Head of caudate nucleus (tissue), 42 donors: Measurements from ENCODE around the gene PATE3.

ENCODE experiments used
- DNase-seq, 42 donors: peaks; one replicate each; pipeline versions ENCODE4 v3.0.0 to v3.0.0-alpha.2; 2020 to 2021; ENCODE audit warnings: mixed read lengths in 7 of 42
- intact Hi-C: fragments of 100-400 bp; cut with DNase I; formaldehyde crosslinking; loops from one replicate; pipeline ENCODE4 v1.15.0; 2022

Gene PATE3, protein sequence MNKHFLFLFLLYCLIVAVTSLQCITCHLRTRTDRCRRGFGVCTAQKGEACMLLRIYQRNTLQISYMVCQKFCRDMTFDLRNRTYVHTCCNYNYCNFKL

DNA sequence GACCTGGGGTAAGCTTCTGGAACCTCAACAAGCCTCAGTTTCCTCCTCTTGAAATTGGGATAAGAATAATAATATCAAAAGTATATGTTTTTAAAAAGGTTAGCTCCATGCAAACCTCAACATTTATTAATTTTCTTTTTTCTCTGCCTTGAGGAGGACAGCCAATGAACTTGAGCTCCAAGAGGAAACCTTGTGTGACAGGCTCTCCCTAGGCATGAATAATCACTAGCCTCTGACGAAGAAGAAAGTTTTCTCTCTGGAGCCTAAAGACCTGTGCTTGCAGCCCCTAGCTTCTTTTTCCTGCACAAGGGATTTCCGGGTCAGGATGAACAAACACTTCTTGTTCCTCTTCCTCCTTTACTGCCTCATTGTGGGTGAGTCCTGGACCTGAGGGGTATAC is at the start of gene PATE3:
PATE3 (plus strand) TSS at position 301 of the 400 bp plus-strand sequence; CDS start at position 326, 25 bp downstream.
- no peak for DNase-seq
- intact Hi-C loops = no loop called here

DNA sequence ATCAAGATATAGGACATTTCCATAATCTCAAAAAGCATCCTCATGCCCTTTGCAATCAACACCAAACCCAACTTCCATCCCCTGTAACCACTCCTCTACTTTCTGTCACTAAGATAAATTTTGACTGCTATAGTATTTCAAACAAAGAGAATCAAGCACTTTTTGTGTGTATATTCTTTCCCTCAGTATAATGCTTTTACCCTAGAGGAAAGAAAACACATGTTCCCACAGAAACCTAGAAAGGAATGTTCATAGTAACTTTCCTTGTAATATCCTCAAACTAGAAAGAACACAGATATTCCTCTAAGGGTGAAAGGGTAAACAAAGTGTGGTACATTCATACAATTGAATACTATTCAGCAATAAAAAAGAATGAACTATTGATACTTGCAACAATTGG is 47.3 kb upstream of the PATE3 start:
- intact Hi-C loops = no loop called here
- no peak for DNase-seq

DNA sequence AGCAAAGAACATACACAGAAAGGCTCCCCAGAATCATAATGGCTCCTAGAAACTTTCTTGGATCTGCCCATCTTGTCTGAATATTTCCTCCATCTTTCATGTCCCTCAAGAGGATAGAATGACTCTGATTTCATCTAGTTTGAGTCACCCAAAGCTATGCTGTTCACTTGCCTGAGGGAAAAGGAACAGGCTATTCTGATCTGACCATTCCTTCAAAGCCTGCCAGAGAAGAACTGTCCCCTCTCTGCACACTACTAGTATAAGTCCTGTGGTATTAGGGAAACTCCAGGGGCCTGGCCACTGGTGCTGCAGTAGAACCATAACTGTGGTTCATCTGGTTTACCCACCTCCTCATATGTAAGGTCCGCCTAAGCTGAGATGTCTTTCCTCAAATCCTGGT is 44.2 kb upstream of the PATE3 start:
- no peak for DNase-seq
- intact Hi-C loops = no loop called here

DNA sequence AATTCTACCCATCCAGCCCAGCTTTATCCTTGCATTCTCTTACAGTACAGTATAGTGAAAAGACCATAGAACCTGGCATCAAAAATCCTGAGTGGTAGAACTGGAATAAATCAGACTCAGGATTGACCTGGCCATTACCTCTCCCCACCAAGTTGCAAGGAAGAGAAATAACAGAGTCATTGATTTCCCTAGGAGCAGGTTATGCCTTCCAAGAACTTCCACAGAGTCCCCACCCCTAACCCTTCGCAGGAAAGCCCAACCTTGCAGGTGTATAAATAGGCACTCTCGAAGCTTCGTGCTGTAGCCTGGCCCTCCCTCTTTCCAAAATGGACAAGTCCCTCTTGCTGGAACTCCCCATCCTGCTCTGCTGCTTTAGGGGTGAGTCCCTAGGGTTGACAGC is 41.9 kb upstream of the PATE3 start, which contains the start of gene PATE1:
PATE1 (plus strand) TSS at position 301 of the 400 bp plus-strand sequence; CDS start at position 327, 26 bp downstream.
- intact Hi-C loops = no loop called here

DNA sequence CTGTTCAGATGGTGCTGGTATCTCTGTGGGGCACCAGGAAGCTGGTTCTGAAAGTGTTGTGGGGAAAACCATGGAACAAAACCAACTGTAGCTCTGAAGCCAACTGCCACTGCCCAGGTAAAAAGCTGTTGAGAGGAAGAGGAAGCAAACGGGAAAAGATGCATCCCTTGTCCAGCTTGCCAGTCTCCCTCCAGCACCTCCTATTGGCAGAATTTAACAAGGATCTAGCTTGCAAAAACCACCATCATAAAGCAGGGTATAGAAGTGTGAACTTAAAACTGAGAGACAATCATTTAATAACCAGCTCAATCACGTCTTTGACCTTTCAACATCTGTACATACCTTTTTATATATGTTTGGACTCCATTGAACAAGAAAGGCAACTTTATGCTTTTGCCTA is 37.3 kb upstream of the PATE3 start:
- intact Hi-C loops = no loop called here
- DNase-seq = no peak

More for the DNA sequence above, 41.9 kb upstream of the PATE3 start, which contains the start of gene PATE1:
- no peak for DNase-seq

DNA sequence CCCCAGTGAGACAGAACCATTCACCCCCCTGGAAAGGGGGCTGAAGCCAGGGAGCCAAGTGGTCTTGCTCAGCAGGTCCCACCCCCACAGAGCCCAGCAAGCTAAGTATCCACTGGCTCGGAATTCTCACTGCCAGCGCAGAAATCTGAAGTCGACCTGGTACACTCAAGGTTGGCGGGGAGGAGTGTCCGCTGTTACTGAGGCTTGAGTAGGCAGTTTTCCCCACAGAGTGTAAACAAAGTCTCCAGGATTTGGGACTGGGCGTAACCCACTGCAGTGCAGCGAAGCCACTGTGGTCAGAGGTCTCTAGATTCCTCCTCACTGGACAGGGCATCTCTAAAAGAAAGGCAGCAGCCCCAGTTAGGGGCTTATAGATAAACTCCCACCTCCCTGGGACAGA is 31.9 kb upstream of the PATE3 start:
- intact Hi-C loops = no loop called here
- DNase-seq = no peak

DNA sequence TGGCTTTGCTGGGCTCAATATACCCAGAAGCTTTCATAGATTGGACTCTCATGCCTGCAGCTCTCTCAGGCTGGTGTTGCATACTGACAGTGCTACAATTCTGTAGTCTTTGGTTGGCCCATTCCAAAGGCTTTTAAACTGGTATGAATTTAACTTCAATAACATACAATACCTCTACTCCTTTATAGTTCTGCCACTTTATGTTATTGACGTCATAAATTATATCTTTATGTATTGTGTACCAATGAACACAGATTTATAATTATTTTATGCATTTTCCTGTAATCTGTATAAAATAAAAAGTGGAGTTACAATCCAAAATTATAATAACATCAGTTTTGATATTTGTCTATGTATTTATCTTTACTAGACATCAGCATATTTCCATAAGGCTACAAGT is 25.5 kb upstream of the PATE3 start:
- intact Hi-C loops = no loop called here
- no peak for DNase-seq

DNA sequence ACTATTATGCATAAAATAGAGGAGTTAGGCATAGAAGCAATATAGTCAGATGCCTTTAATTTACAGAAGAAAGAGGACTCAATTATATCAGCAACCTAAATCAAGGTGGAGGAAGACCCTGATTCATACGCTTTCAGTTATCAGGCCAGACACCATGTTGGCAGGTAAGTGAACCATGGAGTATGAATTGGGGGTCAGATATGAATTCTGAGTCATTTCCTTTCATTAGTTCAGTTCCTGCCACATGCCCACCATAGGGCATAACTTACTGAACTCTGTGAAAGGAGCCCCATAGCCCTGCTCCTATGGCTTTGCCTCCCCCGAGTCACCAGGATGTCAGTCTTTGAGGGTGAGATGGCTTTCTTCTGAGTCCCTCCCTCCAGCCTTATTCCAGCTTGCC is 24.4 kb upstream of the PATE3 start:
- intact Hi-C loops = no loop called here
- DNase-seq = no peak

DNA sequence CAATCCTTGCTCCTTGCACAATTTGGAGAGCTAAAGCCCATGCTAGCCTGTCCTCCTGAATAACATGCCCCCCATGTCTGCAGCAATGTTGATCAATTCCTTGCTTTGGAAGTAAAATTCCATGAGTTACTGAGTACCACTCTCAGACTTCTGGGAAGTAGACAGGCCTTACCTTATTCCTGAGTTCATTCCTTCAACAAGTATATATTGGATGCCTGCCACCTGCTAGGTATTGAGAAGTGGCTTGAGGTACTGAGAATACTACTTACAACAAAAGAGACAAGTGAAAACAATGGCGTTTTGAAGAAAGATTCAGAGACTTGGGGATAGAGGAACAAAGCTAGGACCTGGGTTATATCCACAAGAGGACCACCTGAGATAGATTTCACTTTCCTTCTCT is 21.7 kb upstream of the PATE3 start:
- no peak for DNase-seq
- intact Hi-C loops = no loop called here

DNA sequence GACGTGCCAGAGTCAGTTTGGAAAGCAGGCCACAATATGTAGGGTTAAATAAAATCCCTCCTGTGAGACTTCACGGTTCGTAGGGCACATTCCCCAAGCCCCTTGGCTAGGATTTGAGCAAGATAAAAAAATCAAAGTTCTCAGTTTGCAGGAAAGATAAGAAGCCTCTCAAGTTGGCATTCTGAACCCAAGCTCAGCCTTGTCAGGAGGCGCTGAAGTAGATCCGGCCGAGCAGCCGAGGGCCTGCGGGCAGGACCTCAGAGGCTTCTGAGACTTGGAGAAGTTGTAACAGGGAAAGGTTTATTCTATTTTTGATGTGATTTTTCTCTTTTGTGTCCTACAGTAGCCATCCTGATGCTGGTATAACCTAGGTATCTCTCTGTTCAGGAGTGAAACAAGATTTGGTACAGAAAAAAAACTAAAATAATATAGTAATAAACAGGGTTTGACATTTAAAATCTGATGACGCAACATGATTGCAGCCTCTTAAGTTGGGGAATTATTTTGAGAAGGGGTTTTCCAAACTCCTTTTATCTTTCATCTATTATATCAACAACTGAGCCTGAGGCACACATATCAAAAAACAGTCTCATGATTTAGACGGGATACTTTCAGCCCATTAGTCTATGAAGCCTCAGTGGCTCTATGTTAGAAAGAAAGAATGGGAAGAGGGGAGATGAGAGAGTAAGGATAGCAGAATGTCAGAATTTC is 19.4 kb upstream of the PATE3 start:
- intact Hi-C loops = no loop called here
- DNase-seq = no peak

DNA sequence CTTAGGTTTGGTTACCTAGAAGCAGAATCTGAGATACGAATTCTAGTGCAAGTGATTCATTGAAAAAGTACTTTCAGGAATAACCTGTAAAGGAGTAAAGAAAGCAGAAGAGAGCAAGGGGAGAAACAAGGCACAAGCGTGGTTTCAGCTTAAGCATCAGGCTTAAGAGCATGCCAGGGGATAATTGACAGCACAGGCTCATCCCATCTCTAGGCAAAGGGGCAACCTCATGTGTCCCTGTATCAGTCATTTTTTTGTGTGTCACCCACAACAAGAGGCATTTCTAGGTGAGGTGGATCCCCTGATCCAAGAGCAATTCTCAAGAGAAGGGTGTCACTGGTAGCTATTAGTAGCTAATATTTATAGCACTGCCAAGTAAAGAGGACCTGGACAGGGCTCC is 17.3 kb upstream of the PATE3 start:
- intact Hi-C loops = no loop called here
- no peak for DNase-seq

DNA sequence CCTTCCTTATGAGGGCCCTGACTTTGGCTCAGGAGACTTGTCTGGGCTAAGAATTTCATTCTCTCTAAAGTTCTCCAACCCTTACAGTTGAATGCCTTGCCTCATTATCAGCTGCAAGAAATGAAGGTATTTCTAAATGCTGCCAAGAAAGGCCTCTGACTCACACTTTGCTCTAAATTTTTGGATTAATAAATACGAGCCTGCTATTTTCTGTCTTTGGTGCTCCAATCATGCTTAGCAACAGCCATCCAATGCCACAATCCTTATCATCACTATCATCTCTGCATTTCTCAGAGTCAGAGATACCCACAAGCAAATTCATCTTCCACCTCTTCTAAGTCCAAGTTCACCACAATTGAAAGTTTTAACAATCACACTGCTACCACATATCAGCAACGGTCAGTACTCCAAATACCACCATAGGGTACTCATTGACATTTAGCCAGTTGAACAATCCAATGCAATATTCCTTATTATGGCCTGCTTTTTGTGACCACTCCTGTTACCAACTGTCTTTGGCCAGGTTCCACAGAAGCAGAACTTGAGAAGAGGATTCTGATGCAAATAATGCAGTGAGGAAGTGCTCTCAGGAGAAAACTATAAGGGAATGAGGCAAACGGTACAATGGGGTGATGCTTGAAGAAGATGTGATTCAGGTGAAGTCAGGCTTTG is 15.0 kb upstream of the PATE3 start:
- DNase-seq = peak in 3 of 42 donors; percentile 14 to 38 (median 15)
- intact Hi-C loops = no loop called here

DNA sequence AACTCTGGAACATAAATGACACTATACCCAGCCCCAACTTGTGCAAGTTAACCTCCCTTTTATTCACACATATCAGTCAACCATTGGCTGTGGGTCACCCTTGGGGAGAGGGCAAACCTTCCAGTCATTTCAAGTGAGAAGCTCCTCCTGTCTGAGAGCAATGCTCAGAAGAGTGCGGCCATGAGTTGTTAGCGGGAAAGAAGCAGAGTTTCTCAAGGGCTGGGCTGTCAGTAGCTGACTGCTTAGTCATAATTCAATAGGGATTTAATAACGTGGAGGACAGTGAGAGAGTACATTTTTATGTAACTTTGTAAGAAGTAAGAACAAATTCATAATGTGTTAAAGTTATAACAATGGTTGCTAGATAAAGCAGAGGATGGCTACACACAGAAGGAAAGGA is 14.4 kb upstream of the PATE3 start:
- intact Hi-C loops = no loop called here
- DNase-seq = no peak

DNA sequence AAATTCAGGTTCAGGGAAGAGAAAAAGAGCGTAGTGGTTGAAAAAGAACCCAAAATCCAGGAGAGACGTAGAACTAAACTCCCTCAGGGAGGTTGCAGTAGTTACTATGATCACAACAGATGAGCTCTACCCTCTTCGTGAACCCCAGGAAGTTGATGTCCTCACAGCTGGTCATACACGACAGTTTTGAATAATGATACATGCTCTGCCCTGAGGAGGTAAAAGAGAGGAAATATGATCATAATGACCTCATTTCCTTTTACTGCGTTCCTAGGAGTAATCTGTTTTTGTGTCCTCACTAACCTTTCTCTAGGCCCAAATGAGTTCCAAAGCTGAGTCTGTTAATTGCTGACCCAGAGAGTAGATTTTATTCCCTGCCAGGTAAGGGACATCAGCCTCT is 10.6 kb upstream of the PATE3 start:
- intact Hi-C loops = no loop called here
- DNase-seq = no peak

DNA sequence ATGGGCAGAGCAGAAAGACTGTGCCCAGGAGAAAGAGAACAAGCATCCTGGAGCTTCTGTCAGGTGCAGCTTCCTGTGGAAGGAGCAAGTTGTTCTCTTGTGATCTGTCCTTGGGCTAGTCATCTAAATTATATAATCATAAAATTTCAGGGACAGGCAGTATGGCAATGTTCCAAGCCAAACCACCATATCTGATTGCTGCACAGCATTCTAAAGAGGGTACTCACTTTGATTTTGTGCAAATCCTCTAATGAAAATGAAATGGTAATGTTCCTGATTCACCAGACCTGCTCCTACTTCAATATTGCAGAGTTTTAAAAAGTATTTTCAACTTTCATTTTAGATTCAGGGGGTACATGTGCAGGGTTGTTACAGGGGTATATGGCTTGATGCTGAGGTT is 9.2 kb upstream of the PATE3 start, which contains the start of gene PATE2:
PATE2 (minus strand) TSS at position 101 of the 400 bp plus-strand sequence; CDS start at position 46, 55 bp downstream.
- intact Hi-C loops = no loop called here
- no peak for DNase-seq

DNA sequence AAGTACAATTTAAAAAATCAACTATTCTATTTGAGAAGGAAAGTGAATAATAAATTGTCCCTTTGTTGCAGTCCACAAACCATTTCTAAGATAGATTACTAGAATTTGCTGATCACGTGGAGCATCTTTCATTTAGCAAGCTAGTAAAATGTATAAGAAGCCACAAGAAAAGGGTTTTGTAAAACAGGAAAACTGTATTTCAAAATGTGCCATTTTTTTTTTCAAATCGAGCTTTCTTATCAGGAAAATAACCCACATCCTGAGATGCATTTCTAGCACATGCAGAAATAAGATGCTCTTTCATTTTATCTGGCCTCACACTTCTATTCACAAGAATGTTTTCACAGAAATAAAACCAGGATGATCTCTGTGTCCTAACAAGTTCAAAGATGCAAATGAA is 3.2 kb upstream of the PATE3 start:
- intact Hi-C loops = no loop called here
- no peak for DNase-seq

DNA sequence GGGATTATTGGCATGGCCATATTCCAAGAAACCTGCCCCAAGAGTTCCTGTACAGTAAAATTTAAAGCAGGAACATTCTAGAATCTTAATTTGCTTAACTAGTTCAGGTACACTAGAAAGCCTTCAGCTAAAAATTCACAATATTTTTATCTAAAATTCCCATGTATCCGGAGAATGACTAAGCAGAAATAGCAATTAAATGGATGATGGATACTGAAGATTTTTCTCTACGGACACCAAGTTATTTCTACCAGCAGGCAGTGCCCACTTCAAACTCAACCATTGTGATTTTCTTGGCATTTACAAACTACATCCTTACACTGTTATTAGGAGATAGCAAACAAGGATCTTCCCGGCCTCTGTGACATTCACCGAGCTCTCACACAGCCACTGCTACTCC is 2.9 kb downstream of the PATE3 start:
- DNase-seq = no peak
- intact Hi-C loops = no loop called here

DNA sequence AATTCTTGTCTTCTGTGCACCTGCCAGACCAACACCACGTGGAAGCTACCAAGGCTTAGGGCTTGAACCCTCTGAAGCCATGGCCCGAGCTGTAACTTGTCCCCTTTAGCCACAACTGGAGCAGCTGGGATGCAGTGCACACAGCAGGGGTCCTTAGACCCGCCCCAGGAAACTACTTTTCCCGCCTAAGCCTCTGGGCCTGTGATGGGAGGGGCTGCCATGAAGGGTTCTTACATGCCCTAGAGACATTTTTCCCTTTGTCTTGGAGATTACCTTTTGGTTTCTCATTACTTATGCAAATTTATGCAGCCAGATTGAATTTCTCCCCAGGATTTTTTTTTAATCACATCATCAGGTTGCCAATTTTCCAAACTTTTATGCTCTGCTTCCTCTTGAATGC is 9.7 kb downstream of the PATE3 start:
- no peak for DNase-seq
- intact Hi-C loops = no loop called here

DNA sequence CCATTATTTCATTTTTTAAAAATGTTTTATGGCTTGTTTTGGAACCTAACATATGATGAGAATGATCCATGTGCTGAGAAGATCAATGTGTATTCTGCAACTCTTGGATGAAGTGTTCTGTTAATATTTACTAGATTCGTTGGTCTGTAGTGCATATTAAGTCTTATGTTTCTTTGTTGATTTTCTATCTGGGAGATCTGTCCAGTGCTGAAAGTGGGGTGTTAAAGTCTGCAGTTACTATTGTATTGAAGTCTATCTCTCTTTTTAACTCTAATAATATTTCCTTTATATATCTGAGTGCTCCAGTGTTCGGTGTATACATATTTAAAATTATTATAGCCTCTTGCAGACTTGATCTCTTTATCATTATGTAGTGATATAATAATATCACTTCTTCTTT is 11.9 kb downstream of the PATE3 start:
- intact Hi-C loops = no loop called here
- no peak for DNase-seq

DNA sequence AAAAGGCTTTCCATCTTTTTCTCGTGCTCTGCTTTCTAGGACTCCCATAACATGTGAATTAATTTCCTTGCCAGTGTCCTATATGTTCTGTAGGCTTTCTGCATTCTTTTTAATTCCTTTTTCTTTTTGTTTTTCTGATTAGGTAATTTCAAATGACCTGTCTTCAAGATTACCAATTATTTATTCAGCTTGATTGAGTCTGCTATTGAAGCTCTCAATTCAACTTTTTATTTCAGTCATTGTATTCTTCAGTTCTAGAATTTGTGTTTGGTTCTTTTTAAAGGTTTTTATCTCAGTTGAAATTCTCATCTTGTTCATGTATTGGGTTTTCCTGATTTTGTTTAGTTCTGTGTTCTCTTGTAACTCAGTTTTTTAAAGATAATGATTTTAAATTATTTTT is 14.5 kb downstream of the PATE3 start:
- no peak for DNase-seq
- intact Hi-C loops = no loop called here

DNA sequence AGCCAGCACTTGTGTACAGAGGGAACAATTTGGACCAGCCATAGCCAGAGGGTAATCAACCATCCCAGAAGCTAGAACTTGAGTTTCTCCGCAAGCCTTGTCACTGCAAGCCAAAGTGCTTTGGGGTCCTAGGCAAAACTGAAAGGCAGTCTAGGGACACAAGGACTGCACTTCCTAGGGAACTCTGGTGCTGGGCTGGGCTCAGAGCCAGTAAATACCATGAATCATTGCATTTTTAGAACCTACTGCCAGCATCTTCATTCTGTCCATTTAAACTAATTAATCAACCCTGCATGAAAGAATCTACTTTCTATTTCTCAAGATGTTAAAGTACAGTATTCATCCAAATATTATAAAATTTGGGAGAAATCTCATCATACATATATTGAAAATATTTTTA is 20.0 kb downstream of the PATE3 start:
- DNase-seq = no peak
- intact Hi-C loops = no loop called here
